Fibroblast of lung (primary cell): Measurements from ENCODE around the gene CD226. TPM values are rescaled to one million over a fixed set of nuclear protein-coding genes. Genes with fewer than 3 reads are reported as not detected.

Source experiments
- DNase-seq, 2 donors: peaks; one replicate each; pipeline versions ENCODE4 v3.0.0 to v3.0.0-alpha.2; 2010; ENCODE audit warnings: low read depth in 2 of 2
- H2AFZ ChIP-seq: 2 replicates; pipeline ENCODE4 v1.5.1; 2012; ENCODE audit warnings: low read length, control low read depth, inconsistent platforms
- H3K27ac ChIP-seq: 2 replicates; pipeline ENCODE4 v1.5.1; 2011; ENCODE audit warnings: low read length, control low read depth; ENCODE audit not compliant: insufficient read depth
- H3K27me3 ChIP-seq: 2 replicates; pipeline ENCODE4 v1.5.1; 2011; ENCODE audit warnings: mild to moderate bottlenecking, low read length; ENCODE audit not compliant: control insufficient read depth, insufficient read depth
- H3K36me3 ChIP-seq: 2 replicates; pipeline ENCODE4 v1.5.1; 2011; ENCODE audit warnings: low read length; ENCODE audit not compliant: control insufficient read depth, insufficient read depth
- H3K4me1 ChIP-seq: 2 replicates; pipeline ENCODE4 v1.5.1; 2011; ENCODE audit warnings: low read length; ENCODE audit not compliant: control insufficient read depth, insufficient read depth; ENCODE audit errors: extremely low read depth
- H3K4me2 ChIP-seq: 2 replicates; pipeline ENCODE4 v1.5.1; 2011; ENCODE audit warnings: low read length, control low read depth; ENCODE audit not compliant: insufficient read depth; ENCODE audit errors: extremely low read depth
- H3K4me3 ChIP-seq, 4 experiments: fragments of 200-600 bp in 1 of 4; sonication (generic) in 1 of 4; replicated peaks in 1 of 4; 2 replicates each; pipeline ENCODE4 v1.5.1; 2011 to 2016; ENCODE audit warnings: low read length in 4 of 4, low read depth in 3 of 4, mild to moderate bottlenecking in 3 of 4, control low read depth in 2 of 4, inconsistent platforms in 1 of 4, mixed read lengths in 1 of 4; ENCODE audit not compliant: insufficient read depth in 1 of 4; ENCODE audit errors: control extremely low read depth in 1 of 4
- H3K79me2 ChIP-seq: 2 replicates; pipeline ENCODE4 v1.5.1; 2012; ENCODE audit warnings: mild to moderate bottlenecking, low read length, inconsistent platforms; ENCODE audit not compliant: control insufficient read depth, insufficient read depth
- H3K9ac ChIP-seq: 2 replicates; pipeline ENCODE4 v1.5.1; 2011; ENCODE audit warnings: mild to moderate bottlenecking, low read length, control low read depth; ENCODE audit not compliant: insufficient read depth
- H3K9me3 ChIP-seq: 2 replicates; pipeline ENCODE4 v1.5.1; 2012; ENCODE audit warnings: low read depth, low read length; ENCODE audit not compliant: control insufficient read depth, insufficient read depth
- H4K20me1 ChIP-seq: 2 replicates; pipeline ENCODE4 v1.5.1; 2011; ENCODE audit warnings: low read length; ENCODE audit not compliant: control insufficient read depth, insufficient read depth; ENCODE audit errors: extremely low read depth
- EZH2 ChIP-seq: IDR thresholded peaks from 2 replicates; pipeline ENCODE4 v1.5.1; 2012; ENCODE audit warnings: low read length, control low read depth, mild to moderate bottlenecking; ENCODE audit errors: missing control alignments
- polyA plus RNA-seq, 2 donors: library from polyadenylated mRNA; depleted of rRNA in 1 of 2; stranded (reverse) in 1 of 2; unstranded in 1 of 2; fragments of >200 nt; gene quantifications; 2 replicates each; pipeline ENCODE4 v1.2.1, GENCODE V29; 2011 to 2012; ENCODE audit warnings: missing spikeins in 1 of 2
- total RNA-seq: library from RNA; depleted of rRNA; stranded (reverse); fragments of >200 nt; gene quantifications from 2 replicates; pipeline ENCODE4 v1.2.1, GENCODE V29; 2014
- TF ChIP-seq, protein P1 (sequence below), 2 donors: IDR thresholded peaks in 1 of 2; conservative IDR thresholded peaks in 1 of 2; 1 replicate in 1 of 2; 2 replicates in 1 of 2; pipeline ENCODE4 v1.5.1; 2011 to 2012; ENCODE audit warnings: low read length in 2 of 2, control low read depth in 1 of 2, inconsistent platforms in 1 of 2, low read depth in 1 of 2, mild to moderate bottlenecking in 1 of 2

The CD226 gene
- total and polyA plus RNA-seq, 2 donors (not counting 1 experiment from before 2014, with no cell fraction given) = 0.33 to 0.42 TPM

DNA sequence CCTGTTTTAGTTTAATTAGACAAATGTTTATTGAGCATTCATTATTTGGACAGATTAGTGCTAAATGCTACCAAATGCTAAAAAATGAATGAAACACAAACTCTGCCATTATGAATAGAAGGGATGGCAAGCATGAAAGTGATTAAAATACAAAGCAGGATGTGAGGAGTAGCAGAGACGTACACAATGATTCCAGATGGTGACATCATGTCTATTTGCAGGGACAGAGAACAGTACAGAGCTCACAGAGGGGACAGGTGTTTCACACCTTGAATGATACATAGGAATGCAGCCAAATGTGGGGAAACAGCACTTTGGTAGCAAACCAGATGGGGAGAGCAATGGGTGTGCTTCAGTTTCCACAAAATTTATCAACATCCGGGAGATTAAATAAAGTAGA is 76.3 kb downstream of the CD226 start:
- Histone ChIP-seq H3K9me3 (no peaks in the 10 kb centered on the region), H3K27ac (no peak overlapping the region), H3K9ac (no peak overlapping the region), H2AFZ (no peak overlapping the region), H3K36me3 (no peaks in the 10 kb centered on the region), H3K4me1 (no peaks in the 10 kb centered on the region), H3K4me2 (no peak overlapping the region), H4K20me1 (no peaks in the 10 kb centered on the region), H3K27me3 (no peaks in the 10 kb centered on the region), H3K79me2 (no peaks in the 10 kb centered on the region), H3K4me3 (no peak overlapping the region)
- no peak for DNase-seq
- TF ChIP-seq, protein P1, sequence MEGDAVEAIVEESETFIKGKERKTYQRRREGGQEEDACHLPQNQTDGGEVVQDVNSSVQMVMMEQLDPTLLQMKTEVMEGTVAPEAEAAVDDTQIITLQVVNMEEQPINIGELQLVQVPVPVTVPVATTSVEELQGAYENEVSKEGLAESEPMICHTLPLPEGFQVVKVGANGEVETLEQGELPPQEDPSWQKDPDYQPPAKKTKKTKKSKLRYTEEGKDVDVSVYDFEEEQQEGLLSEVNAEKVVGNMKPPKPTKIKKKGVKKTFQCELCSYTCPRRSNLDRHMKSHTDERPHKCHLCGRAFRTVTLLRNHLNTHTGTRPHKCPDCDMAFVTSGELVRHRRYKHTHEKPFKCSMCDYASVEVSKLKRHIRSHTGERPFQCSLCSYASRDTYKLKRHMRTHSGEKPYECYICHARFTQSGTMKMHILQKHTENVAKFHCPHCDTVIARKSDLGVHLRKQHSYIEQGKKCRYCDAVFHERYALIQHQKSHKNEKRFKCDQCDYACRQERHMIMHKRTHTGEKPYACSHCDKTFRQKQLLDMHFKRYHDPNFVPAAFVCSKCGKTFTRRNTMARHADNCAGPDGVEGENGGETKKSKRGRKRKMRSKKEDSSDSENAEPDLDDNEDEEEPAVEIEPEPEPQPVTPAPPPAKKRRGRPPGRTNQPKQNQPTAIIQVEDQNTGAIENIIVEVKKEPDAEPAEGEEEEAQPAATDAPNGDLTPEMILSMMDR (conservative IDR thresholded peaks at IDR 0.05 in 1 of 2, IDR thresholded peaks at IDR 0.05 in 1 of 2; ENCODE audit: low read depth in 1 of 2, low read length in 2 of 2) = no peak
- TF ChIP-seq EZH2 = no peak

DNA sequence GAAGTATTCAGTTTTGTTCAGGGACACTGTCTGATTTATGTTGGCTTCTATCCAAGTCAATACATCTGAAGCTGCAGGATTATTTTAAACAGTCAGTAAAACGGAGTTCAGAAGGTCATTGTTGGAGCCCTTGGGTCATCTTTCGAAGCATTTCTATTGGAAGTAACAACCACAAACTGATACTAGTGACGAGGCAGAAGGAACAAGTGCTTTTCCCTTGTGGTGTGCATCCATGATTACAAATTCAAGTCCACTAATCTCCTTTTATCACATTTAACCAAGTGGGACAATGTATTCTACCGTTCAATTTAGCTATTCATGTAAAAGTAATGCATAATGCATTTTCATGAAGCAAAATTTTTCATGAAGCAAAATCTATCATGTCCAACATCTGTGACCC is 76.9 kb downstream of the CD226 start:
- no peaks in the 10 kb centered on the region for H4K20me1 ChIP-seq
- no peak for TF ChIP-seq EZH2
- TF ChIP-seq, protein P1 (conservative IDR thresholded peaks at IDR 0.05 in 1 of 2, IDR thresholded peaks at IDR 0.05 in 1 of 2; ENCODE audit: low read depth in 1 of 2, low read length in 2 of 2) = no peak
- H3K4me1 ChIP-seq = no peaks in the 10 kb centered on the region
- H2AFZ ChIP-seq = no peak overlapping the region
- no peaks in the 10 kb centered on the region for H3K79me2 ChIP-seq
- no peaks in the 10 kb centered on the region for H3K27me3 ChIP-seq
- H3K36me3 ChIP-seq = no peaks in the 10 kb centered on the region
- no peak for DNase-seq
- no peak overlapping the region for H3K4me2 ChIP-seq
- H3K27ac ChIP-seq = no peak overlapping the region
- no peak overlapping the region for H3K9ac ChIP-seq
- H3K9me3 ChIP-seq = no peaks in the 10 kb centered on the region
- H3K4me3 ChIP-seq = no peak overlapping the region

DNA sequence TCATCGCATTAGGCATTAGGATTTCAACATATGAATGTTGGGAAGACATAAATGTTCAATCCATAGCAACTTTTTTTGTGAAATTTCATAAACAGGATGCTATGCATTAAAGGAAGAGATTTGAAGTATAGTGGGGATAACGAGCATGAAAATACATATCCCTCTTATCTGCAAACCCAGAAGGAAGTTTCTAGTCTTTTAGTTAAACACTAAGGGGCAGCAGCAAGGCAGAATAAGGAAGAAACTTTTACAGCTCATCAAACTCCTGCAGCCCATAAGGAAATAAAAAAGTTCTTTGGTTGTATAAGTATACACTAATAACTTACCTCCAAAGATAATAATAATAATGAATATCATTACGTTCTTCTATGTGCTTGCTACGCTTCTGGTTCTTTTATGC is 81.5 kb downstream of the CD226 start:
- Histone ChIP-seq H3K4me1 (no peaks in the 10 kb centered on the region), H3K4me3 (no peak overlapping the region), H4K20me1 (peaks cover 2% of the 10 kb centered on the region), H3K79me2 (no peaks in the 10 kb centered on the region), H3K9me3 (no peaks in the 10 kb centered on the region), H3K36me3 (no peaks in the 10 kb centered on the region), H2AFZ (no peak overlapping the region), H3K9ac (no peak overlapping the region), H3K27ac (no peak overlapping the region), H3K4me2 (no peak overlapping the region), H3K27me3 (no peaks in the 10 kb centered on the region)
- TF ChIP-seq EZH2 = no peak
- TF ChIP-seq, protein P1 (conservative IDR thresholded peaks at IDR 0.05 in 1 of 2, IDR thresholded peaks at IDR 0.05 in 1 of 2; ENCODE audit: low read depth in 1 of 2, low read length in 2 of 2) = no peak
- DNase-seq = no peak
